GM21786 (cell line): ENCODE results near the gene CHST13.

Experiments
- ATAC-seq: cut with Tn5 transposase; IDR thresholded peaks from one replicate; pipeline ENCODE4 v1.9.1; 2021; ENCODE audit not compliant: unreplicated experiment

The CHST13 gene, protein sequence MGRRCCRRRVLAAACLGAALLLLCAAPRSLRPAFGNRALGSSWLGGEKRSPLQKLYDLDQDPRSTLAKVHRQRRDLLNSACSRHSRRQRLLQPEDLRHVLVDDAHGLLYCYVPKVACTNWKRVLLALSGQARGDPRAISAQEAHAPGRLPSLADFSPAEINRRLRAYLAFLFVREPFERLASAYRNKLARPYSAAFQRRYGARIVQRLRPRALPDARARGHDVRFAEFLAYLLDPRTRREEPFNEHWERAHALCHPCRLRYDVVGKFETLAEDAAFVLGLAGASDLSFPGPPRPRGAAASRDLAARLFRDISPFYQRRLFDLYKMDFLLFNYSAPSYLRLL

GRCh38 chr3:126523745-126524428 is at the start of gene CHST13:
TSS of gene CHST13 (plus strand) at chr3:126524155. CDS start at chr3:126524333, 178 bp downstream.
- ATAC-seq, result no peak

DNA sequence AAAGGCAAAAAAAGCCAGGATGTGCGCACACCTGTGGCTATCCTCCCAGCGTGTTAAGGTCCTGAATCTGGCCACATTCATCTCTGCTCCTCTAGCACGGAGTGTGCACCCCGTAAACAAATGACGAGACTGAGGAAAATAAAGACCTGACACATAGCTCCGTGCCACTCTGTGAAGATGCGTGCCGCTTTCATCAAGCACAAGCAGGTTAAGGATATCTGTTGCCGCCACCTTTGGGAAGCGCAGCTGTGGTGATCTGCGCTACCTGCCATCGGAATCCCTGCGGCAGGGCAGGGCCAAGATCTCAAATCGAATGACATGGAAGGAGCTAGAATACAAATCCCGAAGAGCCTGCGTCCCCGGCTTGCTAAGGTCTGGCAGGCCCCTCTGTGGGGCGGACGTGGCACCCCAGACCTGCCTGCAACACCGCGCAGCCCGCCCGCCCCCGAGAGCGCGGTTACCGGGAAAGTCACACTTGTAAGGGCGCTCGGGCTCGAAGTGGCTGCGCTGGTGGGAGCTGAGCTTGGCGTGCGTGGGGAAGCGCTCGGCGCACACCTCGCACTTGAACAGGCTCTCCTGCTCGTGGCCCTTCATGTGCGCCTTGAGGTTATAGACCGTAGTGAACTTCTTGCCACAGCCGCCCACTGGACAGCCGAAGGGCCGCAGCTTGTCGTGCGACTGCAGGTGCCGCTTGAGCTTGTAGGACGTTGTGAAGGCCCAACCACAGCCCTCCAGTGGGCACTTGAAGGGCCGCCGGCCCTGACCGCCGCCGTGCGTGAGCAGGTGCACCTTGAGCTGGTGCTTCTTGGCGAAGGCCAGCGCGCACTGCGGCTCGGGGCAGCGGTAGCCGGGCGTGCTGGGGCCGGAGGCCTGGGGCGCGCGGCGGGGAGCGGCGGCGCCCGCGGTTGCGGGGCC is 49.2 kb upstream of the CHST13 start:
- ATAC-seq, result peak; percentile 16

GRCh38 chr3:126475413-126476114 is 48.4 kb upstream of the CHST13 start, which contains the start of gene ZXDC:
TSS of gene ZXDC (minus strand) at chr3:126475891. CDS start at chr3:126475865, 26 bp downstream.
- peak; percentile 84 for ATAC-seq

DNA sequence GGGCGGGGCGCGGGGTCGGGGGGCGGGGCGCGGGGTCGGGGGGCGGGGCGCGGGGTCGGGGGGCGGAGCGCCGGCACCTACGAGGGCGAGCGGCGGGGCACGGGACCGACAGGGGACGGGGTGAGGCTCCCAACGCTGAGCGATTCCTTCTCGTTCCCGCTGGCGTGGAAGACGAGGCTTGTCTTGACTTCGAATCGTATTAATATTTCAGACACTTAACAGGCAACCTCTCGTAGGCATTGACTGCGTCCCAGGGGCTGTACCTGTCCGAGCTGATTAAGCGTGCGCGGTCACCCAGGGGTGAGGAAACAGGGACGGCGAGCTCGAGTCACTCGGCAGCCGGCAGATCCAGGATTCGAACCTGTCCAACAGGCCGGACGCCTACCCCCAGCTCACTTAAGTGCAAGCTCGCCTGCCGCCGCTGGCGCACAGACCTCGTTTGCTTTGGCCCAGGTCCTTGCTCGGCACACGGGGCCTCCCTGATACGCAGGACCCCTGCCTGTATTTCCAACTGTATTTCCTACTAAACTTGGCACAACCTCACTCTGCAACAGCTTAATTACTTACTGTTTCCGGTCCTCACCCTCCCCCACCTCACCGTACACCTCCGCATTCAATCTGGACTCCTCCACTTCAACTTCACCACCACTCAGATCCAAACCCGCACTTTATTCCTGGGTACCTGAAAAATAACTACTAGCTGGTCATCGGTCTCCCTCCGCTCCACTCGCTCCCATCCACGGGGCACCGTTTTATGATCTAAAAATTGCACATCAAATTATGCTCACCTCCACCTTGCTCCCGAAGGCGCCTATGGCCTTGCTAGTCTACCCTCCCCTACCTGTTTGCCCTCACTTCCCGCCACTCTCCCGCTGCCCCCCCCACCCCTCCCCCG is 47.5 kb upstream of the CHST13 start:
- ATAC-seq, result peak; percentile 18

DNA sequence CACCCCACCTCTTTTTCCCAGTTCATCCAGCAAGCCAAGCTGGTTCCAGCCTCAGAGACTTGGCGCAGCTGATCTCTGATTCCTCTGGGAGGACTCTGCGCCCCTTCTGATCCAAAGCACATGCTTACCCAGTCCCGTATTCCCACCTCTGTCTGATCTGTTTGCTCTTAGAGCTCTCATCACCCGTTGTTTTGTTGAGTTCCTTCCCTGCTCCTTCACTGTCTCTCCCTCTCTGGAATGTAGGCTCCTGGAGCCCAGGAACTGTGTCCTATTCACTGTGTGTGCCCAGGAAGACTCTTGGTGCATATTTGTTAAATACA is 46.9 kb upstream of the CHST13 start:
- no peak for ATAC-seq

- ATAC-seq, result no peak
These were observed 45.2 kb upstream of the CHST13 start for GRCh38 chr3:126478581-126479310.

DNA sequence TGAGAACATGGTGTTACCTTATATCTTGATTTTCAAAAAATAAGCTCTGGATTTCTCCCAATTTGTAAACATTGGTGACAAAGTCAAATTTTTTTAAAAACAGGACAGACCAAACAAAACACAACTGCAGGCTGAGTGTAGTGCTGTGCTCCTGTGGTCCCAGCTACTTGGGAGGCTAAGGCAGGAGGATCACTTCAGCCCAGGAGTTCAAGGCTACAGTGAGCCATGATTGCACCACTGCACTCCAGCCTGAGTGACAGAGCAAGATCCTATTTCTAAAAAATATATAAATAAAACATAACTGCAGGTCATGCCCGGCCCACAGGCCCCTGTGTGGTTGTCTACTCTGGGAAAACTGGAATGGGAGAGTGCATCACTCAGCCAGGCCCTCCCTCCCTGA is 44.3 kb upstream of the CHST13 start:
- ATAC-seq, result no peak

DNA sequence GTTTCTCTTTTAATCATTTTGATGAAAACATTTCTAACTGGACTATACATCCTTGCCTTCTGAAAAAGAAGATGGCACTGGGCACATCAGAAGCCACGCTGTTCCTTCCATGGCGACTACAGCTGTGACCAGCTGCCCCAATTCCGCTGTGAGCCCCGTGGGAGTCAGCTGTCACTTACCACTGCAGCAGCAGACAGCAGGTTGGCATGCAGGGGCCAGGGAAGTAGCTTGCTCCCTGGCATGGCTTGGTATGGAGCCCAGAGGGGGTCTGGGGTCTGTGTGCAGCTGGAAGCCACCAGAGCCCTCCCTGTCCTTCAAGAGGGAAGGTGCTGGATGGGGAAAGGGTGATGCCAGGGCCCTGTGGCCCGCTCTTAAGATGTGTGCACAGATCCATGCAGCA is 43.7 kb upstream of the CHST13 start:
- no peak for ATAC-seq

GRCh38 chr3:126480861-126481260 is 43.1 kb upstream of the CHST13 start:
- ATAC-seq, result no peak

GRCh38 chr3:126481808-126482502 is 42.0 kb upstream of the CHST13 start:
- no peak for ATAC-seq

DNA sequence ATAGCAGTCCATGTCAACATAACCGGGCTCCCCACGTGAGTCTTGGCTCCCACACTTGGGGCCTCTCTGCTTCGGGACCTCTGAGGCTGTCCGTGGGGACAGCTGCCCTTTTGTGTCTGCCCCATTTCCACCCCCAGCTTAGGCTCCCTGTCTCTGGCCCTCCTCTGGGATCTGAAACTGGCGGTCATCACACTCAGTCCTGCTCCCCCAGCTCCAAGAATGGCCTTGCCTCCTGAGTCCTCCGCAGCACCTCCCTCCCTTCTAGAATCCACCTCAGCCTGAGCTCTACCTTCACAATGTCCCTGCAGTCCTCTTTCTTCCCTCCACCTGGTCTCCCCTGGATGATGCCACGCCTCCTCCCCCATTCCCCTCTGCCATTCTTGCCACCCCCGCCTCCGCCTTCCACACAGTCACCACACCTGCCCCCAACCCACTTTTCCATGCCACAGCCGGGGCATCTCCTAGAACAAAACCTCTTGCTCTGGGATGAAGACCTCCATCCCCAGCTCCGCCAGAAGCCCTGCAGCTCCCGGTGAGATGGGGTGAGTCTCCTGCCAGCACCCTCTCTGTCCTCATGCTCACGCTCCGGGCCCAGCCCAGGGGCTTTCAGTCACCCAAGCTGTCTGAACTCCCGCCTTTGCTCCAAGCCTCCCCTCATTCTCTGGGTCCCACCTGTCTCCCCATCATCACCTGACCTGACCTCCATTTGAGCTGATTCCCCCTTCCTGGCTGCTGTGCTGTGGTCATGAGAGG is 41.3 kb upstream of the CHST13 start:
- ATAC-seq, result no peak

DNA sequence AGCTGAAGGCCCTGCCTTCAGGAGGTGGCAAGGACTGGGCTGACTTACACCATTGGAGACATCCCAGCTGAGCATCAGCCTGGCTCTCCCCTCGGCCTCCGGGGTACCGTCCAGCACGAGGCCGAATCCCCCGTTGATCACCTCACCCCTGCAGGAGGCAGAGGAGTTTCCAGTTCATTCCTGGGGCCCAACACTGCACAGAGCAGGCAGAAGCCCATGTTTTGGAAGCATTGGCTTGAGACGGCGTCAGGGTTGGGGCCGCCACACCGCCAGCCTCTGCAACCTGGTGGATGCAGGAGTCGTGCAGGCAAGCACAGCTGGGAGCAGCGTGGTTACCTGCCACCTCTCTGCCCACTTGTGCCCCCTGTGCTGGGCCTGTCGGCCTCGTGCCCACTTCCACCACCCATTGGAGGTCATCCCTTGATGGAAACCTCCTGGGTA is 40.6 kb upstream of the CHST13 start:
- no peak for ATAC-seq

- no peak for ATAC-seq
These were observed 39.8 kb upstream of the CHST13 start for GRCh38 chr3:126484148-126484547.

- no peak for ATAC-seq
These were observed 39.3 kb upstream of the CHST13 start for GRCh38 chr3:126484662-126485061.

DNA sequence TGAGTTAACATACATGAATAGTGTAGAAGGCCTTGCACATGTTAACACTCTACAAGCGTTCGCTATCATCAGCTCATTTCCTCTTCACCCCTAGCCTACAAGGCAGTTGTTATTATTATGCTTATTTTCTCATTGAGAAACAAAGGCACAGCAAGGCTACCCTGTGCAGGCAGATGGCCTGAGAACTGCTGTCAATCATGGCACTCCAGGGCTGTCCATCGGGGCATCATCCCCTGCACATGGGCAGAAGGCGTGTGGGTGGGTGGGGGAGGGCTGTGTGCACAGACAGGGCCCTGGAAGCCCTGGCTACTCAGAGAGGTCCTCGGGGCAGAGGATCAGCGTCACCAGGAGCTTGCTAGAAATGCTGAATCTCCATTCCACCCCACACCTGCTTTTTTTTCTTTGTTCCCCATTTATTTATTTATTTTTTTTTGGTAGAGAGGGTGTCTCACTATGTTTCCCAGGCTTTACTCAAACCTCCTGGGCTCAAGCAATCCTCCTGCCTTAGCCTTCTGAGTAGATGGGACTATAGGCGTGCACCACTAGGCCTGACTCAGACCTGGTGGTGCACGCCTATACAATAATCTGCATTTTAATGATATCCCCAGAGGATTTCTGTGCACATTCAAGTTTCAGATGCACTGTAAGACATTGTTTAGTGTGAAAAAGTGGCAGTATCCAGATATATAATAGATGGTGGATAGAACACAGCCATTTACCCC is 38.6 kb upstream of the CHST13 start:
- no peak for ATAC-seq

- no peak for ATAC-seq
These were observed 38.0 kb upstream of the CHST13 start for GRCh38 chr3:126485956-126486355.

DNA sequence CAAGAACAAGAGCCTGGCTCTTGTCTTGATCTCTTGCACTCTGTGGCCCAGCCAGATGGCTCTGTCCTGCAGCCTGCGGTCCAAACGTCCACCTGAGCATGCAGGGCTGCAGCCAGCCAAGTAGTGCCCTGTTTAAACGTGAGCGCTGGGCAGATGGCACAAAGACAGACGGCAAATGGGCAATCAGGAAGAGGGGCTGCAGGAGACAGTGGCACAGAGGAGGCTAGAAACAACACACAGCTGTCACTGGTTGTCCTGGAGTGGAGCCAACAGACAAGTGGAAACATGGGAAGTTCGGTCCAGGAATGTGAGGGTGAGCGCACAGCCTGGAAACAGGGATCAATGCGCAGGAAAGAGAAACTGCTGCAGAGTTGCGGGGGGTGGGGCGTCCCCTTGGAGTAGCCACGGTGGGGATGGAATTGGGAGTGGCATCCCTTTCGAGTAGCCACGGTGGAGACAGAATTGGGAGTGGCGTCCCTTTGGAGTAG is 37.6 kb upstream of the CHST13 start:
- ATAC-seq, result no peak
